Right cardiac atrium (tissue), 5 donors: ENCODE results near the gene NLRP10. TPM values are rescaled to one million over a fixed set of nuclear protein-coding genes. Genes with fewer than 3 reads are reported as not detected.
A peak's percentile ranks its signal among the peaks of the same experiment; 100 is the strongest.
"Not testable (repeated sequence)": the region's sequence is repeated elsewhere in the genome, so short reads cannot be mapped to it uniquely, and the experiment has no call there.

Experiments
- ATAC-seq, 2 donors: fragments of 200-7000 bp; cut with Tn5 transposase; one replicate each; pipeline versions ENCODE4 v1.8.0 to v1.9.1; 2020; ENCODE audit warnings: moderate library complexity in 2 of 2, mild to moderate bottlenecking in 1 of 2
- DNase-seq, 3 donors: peaks; one replicate each; pipeline ENCODE4 v3.0.0-alpha.2; 2020
- H3K27ac ChIP-seq: one replicate; pipeline ENCODE4 v1.5.1; 2013; ENCODE audit warnings: mild to moderate bottlenecking, low read length, control low read depth, moderate library complexity
- H3K27me3 ChIP-seq: one replicate; pipeline ENCODE4 v1.6.1; 2013; ENCODE audit not compliant: control insufficient read depth, insufficient read depth
- H3K4me1 ChIP-seq: one replicate; pipeline ENCODE4 v1.6.1; 2013; ENCODE audit warnings: low read length; ENCODE audit not compliant: control insufficient read depth, insufficient read depth
- H3K4me3 ChIP-seq: one replicate; pipeline ENCODE4 v1.5.1; 2013; ENCODE audit warnings: low read length, control low read depth
- H3K9me3 ChIP-seq: one replicate; pipeline ENCODE4 v1.6.1; 2013; ENCODE audit warnings: low read length; ENCODE audit not compliant: control insufficient read depth
- WGBS: extraction: QIAGEN DNeasy Blood & Tissue Kit; methylation state at CpG from one replicate; pipeline ENCODE4 v1.1.7; 2013; 5-methylcytosine and 5-hydroxymethylcytosine counted together
- intact Hi-C, 4 donors: fragments of 100-400 bp; cut with DNase I; formaldehyde crosslinking; loops; one replicate each; pipeline versions ENCODE4 v1.11.0 to v1.14.0; 2022 to 2023
- polyA plus RNA-seq: library from polyadenylated mRNA; stranded (reverse); fragments of 200-250 nt; gene quantifications from one replicate; pipeline ENCODE4 v1.2.3, GENCODE V29; 2013
- total RNA-seq, 4 donors: library from RNA; stranded (reverse); fragmentation: NEBNext Ultra II Directional; extraction: Animal tissue kit (Norgen Biotek cat#: 25700); gene quantifications; one replicate each; pipeline ENCODE4 v1.2.1, GENCODE V29; 2021
- donor health status: healthy with polysubstance abuse.
- donor health status: DM: no; HTN: yes; CAD: no.
- donor health status: DM: no; HTN: no; CAD: no.
- donor health status: DM: no; HTN: yes; CAD: no; lungs with severe emphysema.
- donor health status: DM: yes; HTN: yes; CAD: no.

Gene NLRP10
- total and polyA plus RNA-seq, 5 donors: not detected

DNA sequence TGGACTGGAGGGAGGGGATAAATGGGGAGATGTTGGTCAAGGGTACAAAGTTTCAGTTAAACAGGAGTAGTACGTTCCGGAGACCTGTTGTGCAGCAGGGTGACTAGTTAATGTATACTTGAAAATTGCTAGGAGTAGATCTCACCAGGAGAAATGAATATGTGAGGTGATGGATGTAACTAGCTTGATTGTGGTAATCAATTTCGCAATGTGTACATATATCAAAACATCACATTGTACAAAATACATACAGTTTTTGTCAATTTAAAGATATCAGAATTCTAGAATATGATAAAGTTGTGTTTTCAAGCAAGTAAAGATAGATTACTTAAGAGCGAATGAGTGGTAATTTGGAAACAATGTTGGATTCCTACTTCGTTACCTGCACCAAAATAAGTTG lies 35.1 kb upstream of the NLRP10 start:
- Histone ChIP-seq H3K4me3 (no peak overlapping the region), H3K9me3 (no peaks in the 10 kb centered on the region), H3K4me1 (no peaks in the 10 kb centered on the region), H3K27ac (no peak overlapping the region), H3K27me3 (no peaks in the 10 kb centered on the region)
- WGBS: 71% methylated on average over 5 of the region's 5 CpGs
- no peak for DNase-seq
- intact Hi-C loops: no loop called here
- no peak for ATAC-seq

DNA sequence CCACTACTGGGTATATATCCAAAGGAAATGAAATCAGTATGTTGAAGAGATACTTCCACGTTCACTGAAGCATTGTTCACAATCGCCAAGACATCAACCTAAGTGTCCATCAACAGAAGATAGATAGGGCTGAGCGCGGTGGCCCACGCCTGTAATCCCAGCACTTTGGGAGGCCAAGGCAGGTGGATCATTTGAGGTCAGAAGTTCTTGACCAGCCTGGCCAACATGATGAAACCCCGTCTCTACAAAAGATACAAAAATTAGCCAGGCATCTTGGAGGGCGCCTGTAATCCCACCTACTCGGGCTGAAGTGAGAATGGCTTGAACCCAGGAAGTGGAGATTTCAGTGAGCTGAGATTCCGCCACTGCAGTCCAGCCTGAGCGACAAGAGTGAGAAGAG lies 34.5 kb upstream of the NLRP10 start:
- H3K27ac ChIP-seq: no peak overlapping the region
- 90% methylated on average over 10 of the region's 10 CpGs for WGBS
- ATAC-seq (no peak), DNase-seq (no peak)
- H3K4me3 ChIP-seq: no peak overlapping the region
- intact Hi-C loops: no loop called here
- no peaks in the 10 kb centered on the region for H3K27me3 ChIP-seq
- H3K4me1 ChIP-seq: no peaks in the 10 kb centered on the region
- no peaks in the 10 kb centered on the region for H3K9me3 ChIP-seq

DNA sequence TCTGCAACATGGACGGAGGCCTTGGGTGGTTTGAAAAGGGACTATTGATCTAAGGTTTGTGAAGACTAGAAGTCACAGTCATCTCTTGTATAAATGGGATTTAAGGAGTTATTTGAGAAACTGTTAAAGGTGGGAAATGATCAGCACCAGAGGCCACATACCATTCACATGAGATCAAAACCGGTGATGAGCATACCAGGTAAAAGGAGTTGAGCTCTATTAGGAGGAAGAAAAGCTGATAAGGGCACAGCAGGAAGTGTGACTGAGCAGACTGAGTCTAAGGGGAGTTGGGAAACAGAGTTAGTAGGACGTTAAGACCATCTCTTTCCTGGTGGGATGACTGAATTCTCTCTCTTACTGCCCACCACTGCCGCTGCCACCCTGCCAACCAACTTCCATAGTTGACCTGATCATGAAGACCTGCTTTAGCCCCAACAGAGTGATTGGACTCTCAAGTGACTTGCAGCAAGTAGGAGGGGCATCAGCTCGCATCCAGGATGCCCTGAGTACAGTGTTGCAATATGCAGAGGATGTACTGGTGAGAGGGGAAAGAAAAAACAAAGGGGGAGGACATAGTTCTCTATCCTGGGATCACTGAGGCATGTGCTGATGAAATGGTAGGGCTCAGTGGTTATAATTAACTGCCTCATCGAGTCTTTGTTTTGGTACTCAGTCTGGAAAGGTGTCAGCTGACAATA lies 29.5 kb upstream of the NLRP10 start:
- intact Hi-C loops: no loop called here
- 70% methylated on average over 6 of the region's 6 CpGs for WGBS
- no peaks in the 10 kb centered on the region for H3K4me1 ChIP-seq
- ATAC-seq (no peak), DNase-seq (no peak)
- no peaks in the 10 kb centered on the region for H3K9me3 ChIP-seq
- H3K27me3 ChIP-seq: no peaks in the 10 kb centered on the region
- H3K27ac ChIP-seq: no peak overlapping the region
- no peak overlapping the region for H3K4me3 ChIP-seq

DNA sequence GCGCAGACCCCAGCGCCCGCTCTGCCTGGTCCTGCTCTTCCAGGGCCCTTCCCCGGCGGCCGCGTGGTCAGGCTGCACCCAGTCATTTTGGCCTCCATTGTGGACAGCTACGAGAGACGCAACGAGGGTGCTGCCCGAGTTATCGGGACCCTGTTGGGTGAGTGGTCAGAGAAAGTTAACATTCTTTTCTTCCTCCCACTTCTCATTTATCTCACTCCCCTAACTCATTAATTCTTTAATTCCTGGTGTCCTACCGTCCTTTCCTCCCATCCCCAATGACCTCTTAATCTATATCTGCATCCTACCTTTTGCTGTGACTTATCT lies 22.3 kb upstream of the NLRP10 start:
- H3K9me3 ChIP-seq, ATAC-seq, DNase-seq, H3K4me1 ChIP-seq, H3K27me3 ChIP-seq, H3K27ac ChIP-seq: not testable (repeated sequence)
- peak overlapping the region; percentile 99 for H3K4me3 ChIP-seq
- intact Hi-C loops: loop anchor here (2.0 to 5.0 kb wide), 2 partner anchors 95 kb away; no protein-coding TSS in a partner anchor
- 2% methylated on average over 9 of the region's 13 CpGs for WGBS

DNA sequence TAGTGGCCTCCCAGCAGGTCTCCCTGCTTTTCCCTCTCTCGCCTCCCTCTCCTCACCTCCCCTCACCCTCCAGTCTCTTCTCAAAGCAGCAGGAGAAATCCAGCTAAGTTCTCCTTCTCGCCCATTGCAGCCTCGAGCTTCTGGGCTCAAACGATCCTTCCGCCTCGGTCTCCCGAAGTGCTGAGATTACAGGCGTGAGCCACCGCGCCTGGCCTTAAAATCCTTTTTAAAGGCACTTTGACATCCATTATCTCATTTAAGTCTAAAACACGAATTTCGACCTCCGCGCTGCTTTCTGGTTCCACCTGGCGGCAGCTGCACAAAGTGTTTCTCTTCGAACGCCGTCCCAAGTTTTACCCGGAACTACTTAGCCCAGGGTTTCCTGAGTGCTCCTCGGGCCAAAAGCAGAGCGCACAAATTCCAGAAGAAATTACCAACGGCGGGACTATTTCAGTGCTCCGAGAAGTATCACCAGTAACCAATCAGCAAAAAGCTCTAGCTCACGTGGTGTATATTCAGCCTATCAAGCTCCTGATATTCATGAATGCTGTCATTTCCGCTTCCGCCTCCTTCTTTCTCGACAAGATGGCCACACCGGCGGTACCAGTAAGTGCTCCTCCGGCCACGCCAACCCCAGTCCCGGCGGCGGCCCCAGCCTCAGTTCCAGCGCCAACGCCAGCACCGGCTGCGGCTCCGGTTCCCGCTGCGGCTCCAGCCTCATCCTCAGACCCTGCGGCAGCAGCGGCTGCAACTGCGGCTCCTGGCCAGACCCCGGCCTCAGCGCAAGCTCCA lies 21.7 kb upstream of the NLRP10 start, which contains the start of gene EIF3F:
Gene EIF3F (plus strand): TSS at position 570 of the 792 bp plus-strand sequence. CDS start 16 bp downstream, at position 586.
- WGBS: under 1% methylated on average over 47 of the region's 47 CpGs
- no peaks in the 10 kb centered on the region for H3K4me1 ChIP-seq

DNA sequence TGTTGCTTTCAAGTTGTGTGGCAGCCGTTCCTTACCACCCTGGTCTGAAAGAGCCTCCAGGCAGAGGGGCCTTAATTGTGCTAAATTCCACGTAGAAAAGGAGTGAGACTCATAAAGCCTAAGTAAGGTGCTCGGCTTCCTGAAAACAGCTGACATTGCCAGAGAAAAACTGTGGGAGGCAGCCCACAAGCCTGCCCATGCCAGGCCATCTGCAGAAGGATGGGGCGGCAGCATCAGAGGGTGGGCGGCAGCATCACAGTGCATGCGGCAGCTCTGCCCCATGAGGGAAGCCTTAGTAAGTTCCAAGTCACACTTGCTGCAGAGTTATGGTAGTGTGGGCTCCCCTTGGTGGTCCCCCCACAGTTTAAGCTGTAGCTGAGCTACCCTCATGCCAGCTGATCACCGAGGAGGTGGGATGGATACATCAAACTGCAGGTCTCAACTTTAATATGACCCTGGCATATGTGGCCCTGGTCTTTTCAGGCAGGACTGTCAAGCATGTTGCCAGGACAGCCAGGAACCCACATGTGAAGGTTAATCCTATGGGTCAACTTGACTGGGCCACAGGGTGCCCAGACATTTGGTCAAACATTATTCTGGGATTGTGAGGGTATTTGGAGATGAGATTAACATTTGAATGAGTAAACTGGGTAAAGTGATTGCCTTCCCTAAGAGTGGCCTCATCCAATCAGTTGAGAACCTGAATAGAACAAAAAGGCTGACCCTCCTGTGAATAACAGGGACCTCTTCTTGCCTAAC lies 18.8 kb upstream of the NLRP10 start:
- intact Hi-C loops: no loop called here
- WGBS: 73% methylated on average over 7 of the region's 7 CpGs
- H3K9me3 ChIP-seq: no peaks in the 10 kb centered on the region
- ATAC-seq: no peak
- no peaks in the 10 kb centered on the region for H3K4me1 ChIP-seq
- no peak overlapping the region for H3K4me3 ChIP-seq
- no peak overlapping the region for H3K27ac ChIP-seq
- no peaks in the 10 kb centered on the region for H3K27me3 ChIP-seq
- DNase-seq: no peak

More for the DNA sequence above, 21.7 kb upstream of the NLRP10 start, which contains the start of gene EIF3F:
- ATAC-seq: peak; percentile 99 to 100
- intact Hi-C loops: loop anchor here (2.0 to 5.0 kb wide), 2 partner anchors 94 to 95 kb away; no protein-coding TSS in a partner anchor
- Histone ChIP-seq H3K27me3 (no peaks in the 10 kb centered on the region), H3K4me3 (peak within 1 kb of the TSS; percentile 99), H3K9me3 (no peaks in the 10 kb centered on the region), H3K27ac (peak within 1 kb of the TSS; percentile 68)
- DNase-seq: peak; percentile 88 to 92 (median 92)

DNA sequence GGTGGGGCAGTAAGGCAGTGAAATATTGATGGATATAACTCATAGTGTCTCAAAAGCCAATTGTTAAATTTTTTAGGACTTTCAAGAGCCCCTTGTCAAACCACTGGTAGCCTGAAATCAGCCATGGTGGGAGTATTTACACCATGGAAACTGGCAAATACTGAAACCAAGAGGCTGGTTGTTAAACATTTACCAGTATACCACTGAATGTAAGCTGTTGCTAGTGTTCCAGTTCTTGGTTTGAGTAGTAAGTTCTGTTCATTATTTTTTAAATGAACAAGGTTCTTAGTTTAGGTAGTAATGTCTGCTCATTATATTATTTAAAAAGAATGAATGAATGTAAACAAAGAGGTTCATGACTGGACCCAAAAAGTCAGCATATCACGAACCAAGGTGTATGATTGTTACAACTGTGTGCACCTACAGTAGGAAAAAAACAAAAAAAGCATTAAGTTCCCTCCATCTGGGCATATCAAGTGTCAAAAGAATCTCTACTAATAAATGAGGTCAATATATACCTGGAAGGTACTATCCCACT lies 17.4 kb upstream of the NLRP10 start:
- no peaks in the 10 kb centered on the region for H3K9me3 ChIP-seq
- ATAC-seq: no peak
- intact Hi-C loops: no loop called here
- no peaks in the 10 kb centered on the region for H3K4me1 ChIP-seq
- 64% methylated on average over 1 of the region's 1 CpG for WGBS
- no peak overlapping the region for H3K27ac ChIP-seq
- DNase-seq: no peak
- no peak overlapping the region for H3K4me3 ChIP-seq
- H3K27me3 ChIP-seq: no peaks in the 10 kb centered on the region

DNA sequence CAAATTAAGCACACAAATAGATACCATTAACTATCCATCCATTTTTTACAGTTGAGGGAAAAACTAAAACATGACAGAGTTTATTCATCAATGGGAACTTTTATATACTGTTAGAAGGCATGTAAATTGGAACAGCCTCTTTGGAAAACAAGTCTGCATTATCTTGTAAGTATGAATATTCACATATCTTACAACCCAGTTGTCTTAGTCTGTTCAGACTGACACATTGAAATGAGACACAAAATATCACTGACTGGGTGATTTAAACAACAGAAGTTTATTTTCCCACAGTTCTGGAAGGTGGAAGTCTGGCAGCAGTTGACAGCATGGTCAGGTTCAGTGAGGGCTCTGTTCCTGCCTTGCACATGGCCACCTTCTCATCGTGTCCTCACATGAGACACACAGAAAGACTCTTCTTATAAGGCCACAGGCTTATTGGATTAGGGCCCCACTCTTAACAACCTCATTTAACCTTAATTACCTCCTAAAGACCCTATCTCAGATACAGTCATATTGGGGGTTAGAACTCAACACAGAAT lies 16.4 kb upstream of the NLRP10 start:
- H3K27me3 ChIP-seq: no peaks in the 10 kb centered on the region
- H3K9me3 ChIP-seq: no peaks in the 10 kb centered on the region
- H3K4me3 ChIP-seq: no peak overlapping the region
- ATAC-seq: no peak
- WGBS: 75% methylated on average over 1 of the region's 1 CpG
- no peaks in the 10 kb centered on the region for H3K4me1 ChIP-seq
- intact Hi-C loops: no loop called here
- DNase-seq: no peak
- H3K27ac ChIP-seq: no peak overlapping the region

DNA sequence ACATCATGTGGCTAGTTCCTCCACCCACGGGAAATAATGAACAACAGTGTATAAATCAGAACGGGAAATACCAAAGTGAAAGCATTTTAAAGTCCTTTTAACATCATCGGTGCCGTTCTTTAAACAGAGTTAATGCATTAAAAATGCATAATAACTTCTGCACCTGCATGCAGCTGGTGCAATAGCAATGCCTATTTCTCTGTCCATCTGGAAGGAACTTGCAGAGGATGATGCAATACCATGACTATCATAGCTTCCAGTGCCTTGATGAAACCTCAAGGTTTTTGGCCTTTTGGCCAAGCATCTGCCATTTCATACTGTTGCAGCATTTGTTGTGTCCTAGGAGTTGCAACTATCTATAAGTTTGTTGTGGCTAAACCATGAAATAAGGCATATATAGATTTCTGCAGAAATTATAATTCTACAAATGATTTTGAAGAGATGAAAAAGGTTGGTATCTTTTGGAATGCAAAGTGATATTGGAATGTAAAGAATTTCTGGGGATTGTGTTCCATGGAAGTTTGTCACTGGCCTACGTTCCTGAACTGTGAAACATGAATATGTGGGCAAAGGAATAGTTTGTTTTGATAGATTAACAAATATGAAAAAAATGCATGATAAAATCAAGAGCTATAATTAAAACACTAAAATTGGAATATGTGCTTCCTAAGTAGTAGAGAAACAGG lies 12.1 kb upstream of the NLRP10 start:
- Histone ChIP-seq H3K4me1 (no peaks in the 10 kb centered on the region), H3K27me3 (no peaks in the 10 kb centered on the region), H3K4me3 (no peak overlapping the region), H3K9me3 (no peaks in the 10 kb centered on the region), H3K27ac (no peak overlapping the region)
- WGBS: 63% methylated on average over 5 of the region's 5 CpGs
- DNase-seq: no peak
- intact Hi-C loops: no loop called here
- no peak for ATAC-seq

DNA sequence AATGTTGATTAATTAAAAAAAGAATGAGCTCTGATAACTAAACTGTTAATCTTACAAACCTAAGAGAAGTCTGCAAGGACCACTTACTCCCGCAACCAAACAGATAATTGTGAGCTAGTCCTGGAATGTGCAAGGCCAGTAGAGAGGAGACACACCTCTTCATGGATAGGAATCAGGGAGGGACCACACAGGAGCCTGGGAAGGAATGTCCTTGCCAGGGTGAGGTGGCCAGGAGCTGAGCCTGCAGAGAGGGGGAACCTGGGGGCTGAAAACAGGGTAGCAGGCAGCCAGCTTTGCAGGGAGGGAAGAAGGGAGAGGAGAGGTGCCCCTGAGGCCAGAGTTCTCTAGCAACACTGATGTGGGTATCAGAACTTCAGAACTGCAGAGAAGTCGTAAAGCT lies 9.4 kb upstream of the NLRP10 start:
- 68% methylated on average over 2 of the region's 2 CpGs for WGBS
- no peak overlapping the region for H3K4me3 ChIP-seq
- no peak overlapping the region for H3K27ac ChIP-seq
- ATAC-seq: no peak
- no peaks in the 10 kb centered on the region for H3K9me3 ChIP-seq
- intact Hi-C loops: no loop called here
- no peaks in the 10 kb centered on the region for H3K4me1 ChIP-seq
- no peaks in the 10 kb centered on the region for H3K27me3 ChIP-seq
- no peak for DNase-seq
